Endothelial cell of umbilical vein (primary cell): ENCODE results near the gene RNF130. TPM values are rescaled to one million over a fixed set of nuclear protein-coding genes. Genes with fewer than 3 reads are reported as not detected.

Experiments
- BruUV-seq: library from RNA; stranded (reverse); fragments of 400-500 nt; replicated peaks from 2 replicates; lab custom pipeline; 2021; lab: Mats Ljungman, UMichigan
- CTCF ChIA-PET: fragments of 300-600, 350-600 bp; sonication (Branson Sonifier 250); formaldehyde crosslinking; loops from one replicate; lab custom pipeline; 2021; ENCODE audit warnings: antibody characterized with exemption, inconsistent platforms; lab: Charles Lee
- POLR2A ChIA-PET: fragments of 300-600, 350-600 bp; sonication (Branson Sonifier 250); formaldehyde crosslinking; loops from one replicate; lab custom pipeline; 2021; ENCODE audit warnings: antibody characterized with exemption, inconsistent platforms; lab: Charles Lee
- DNase-seq: peaks from one replicate; pipeline ENCODE4 v3.0.0-alpha.2; 2011; ENCODE audit warnings: low read depth, low spot score
- FAIRE-seq: peaks from 2 replicates; lab custom pipeline; 2011; peaks lifted over from hg19 to GRCh38; lab: Jason Lieb, UNC
- H2AFZ ChIP-seq: 2 replicates; pipeline ENCODE4 v1.6.0; 2012; ENCODE audit warnings: low read depth, low read length, control low read depth, inconsistent platforms
- H3K27ac ChIP-seq: 2 replicates; pipeline ENCODE4 v1.5.1; 2011; ENCODE audit warnings: low read depth, mild to moderate bottlenecking, control low read depth, low read length, moderate library complexity; ENCODE audit not compliant: insufficient read depth
- H3K27me3 ChIP-seq, 2 experiments: 2 replicates each; pipeline versions ENCODE4 v1.6.0 to v1.6.1; 2011; ENCODE audit warnings: low read length in 2 of 2, mixed read lengths in 1 of 2; ENCODE audit not compliant: control insufficient read depth in 2 of 2, insufficient read depth in 2 of 2
- H3K36me3 ChIP-seq, 2 experiments: 2 replicates in 1 of 2; 3 replicates in 1 of 2; pipeline ENCODE4 v1.5.1; 2011; ENCODE audit warnings: low read length in 2 of 2, mild to moderate bottlenecking in 1 of 2, moderate library complexity in 1 of 2; ENCODE audit not compliant: control insufficient read depth in 2 of 2, insufficient read depth in 2 of 2; ENCODE audit errors: extremely low read depth in 1 of 2
- H3K4me1 ChIP-seq: 3 replicates; pipeline ENCODE4 v1.5.1; 2011; ENCODE audit warnings: mild to moderate bottlenecking, low read length; ENCODE audit not compliant: control insufficient read depth, insufficient read depth; ENCODE audit errors: extremely low read depth
- H3K4me2 ChIP-seq: 2 replicates; pipeline ENCODE4 v1.6.1; 2011; ENCODE audit warnings: low read length, control low read depth, mixed read lengths; ENCODE audit not compliant: insufficient read depth
- H3K4me3 ChIP-seq, 3 experiments: fragments of 200-600 bp in 1 of 3; sonication (generic), shearing (Covaris generic) in 1 of 3; replicated peaks in 1 of 3; 2 replicates each; pipeline ENCODE4 v1.5.1; 2011 to 2016; ENCODE audit warnings: control low read depth in 3 of 3, low read length in 3 of 3, mild to moderate bottlenecking in 2 of 3, inconsistent platforms in 1 of 3, low read depth in 1 of 3, moderate library complexity in 1 of 3; ENCODE audit not compliant: insufficient read depth in 1 of 3
- H3K79me2 ChIP-seq: 2 replicates; pipeline ENCODE4 v1.6.0; 2012; ENCODE audit warnings: low read length, inconsistent platforms; ENCODE audit not compliant: control insufficient read depth, insufficient read depth
- H3K9ac ChIP-seq: replicated peaks from 2 replicates; pipeline ENCODE3; 2011; ENCODE audit warnings: low read length, control low read depth; ENCODE audit not compliant: insufficient read depth; ENCODE audit errors: extremely low read depth
- H3K9me1 ChIP-seq: replicated peaks from 3 replicates; pipeline ENCODE4 v1.6.0; 2011; ENCODE audit warnings: mild to moderate bottlenecking, low read length; ENCODE audit not compliant: control insufficient read depth, insufficient read depth; ENCODE audit errors: extremely low read depth
- H3K9me3 ChIP-seq: replicated peaks from 2 replicates; pipeline ENCODE4 v1.5.1; 2012; ENCODE audit warnings: low read length, inconsistent platforms; ENCODE audit not compliant: control insufficient read depth, insufficient read depth
- H4K20me1 ChIP-seq: replicated peaks from 2 replicates; pipeline ENCODE3; 2011; ENCODE audit warnings: mild to moderate bottlenecking, low read length; ENCODE audit not compliant: control insufficient read depth, insufficient read depth; ENCODE audit errors: extremely low read depth
- EZH2 ChIP-seq: IDR thresholded peaks from 2 replicates; pipeline ENCODE4 v1.6.1; 2012; ENCODE audit warnings: borderline replicate concordance, low read depth, mild to moderate bottlenecking, moderate library complexity, low read length, inconsistent platforms; ENCODE audit not compliant: severe bottlenecking
- GATA2 ChIP-seq: IDR thresholded peaks from 2 replicates; pipeline ENCODE4 v1.7.0; 2011; ENCODE audit warnings: low read depth, mild to moderate bottlenecking, moderate library complexity, mixed read lengths, low read length; ENCODE audit not compliant: insufficient read length, insufficient read depth
- JUN ChIP-seq: IDR thresholded peaks from 2 replicates; pipeline ENCODE4 v1.6.1; 2011; ENCODE audit warnings: borderline replicate concordance, low read depth; ENCODE audit not compliant: insufficient read length, insufficient read depth
- MYC ChIP-seq: IDR thresholded peaks from one replicate; pipeline ENCODE4 v1.6.1; 2011; ENCODE audit warnings: mild to moderate bottlenecking, low read depth, low read length
- POLR2A ChIP-seq: IDR thresholded peaks from 2 replicates; pipeline ENCODE4 v1.6.1; 2012; ENCODE audit warnings: low read depth, mild to moderate bottlenecking, control low read depth, low read length
- dilution Hi-C: fragments of 300-500 bp; cut with MboI; formaldehyde crosslinking; loops from one replicate; pipeline ENCODE4 v1.15.0; 2019; ENCODE audit warnings: low sequenced_read_pairs; ENCODE audit not compliant: extremely low pct_ligation_motif_present
- intact Hi-C: fragments of 100-400 bp; cut with micrococcal nuclease; formaldehyde crosslinking; loops from one replicate; pipeline ENCODE4 v1.10.0; 2022
- polyA plus RNA-seq, 4 experiments: library from polyadenylated mRNA; depleted of rRNA in 3 of 4; stranded (reverse) in 3 of 4; unstranded in 1 of 4; fragments of >200 nt; gene quantifications; 2 replicates each; pipeline versions ENCODE4 v1.2.1 to v1.2.3, GENCODE V29; 2011 to 2012; ENCODE audit warnings: missing spikeins in 1 of 4
- total RNA-seq: library from RNA; stranded (reverse); gene quantifications from 2 replicates; pipeline ENCODE4 v1.2.3, GENCODE V29; 2021
- TF ChIP-seq, protein P1 (sequence below), 2 donors: IDR thresholded peaks; 1 replicate in 1 of 2; 2 replicates in 1 of 2; pipeline ENCODE4 v1.5.1; 2011; ENCODE audit warnings: low read length in 2 of 2, mild to moderate bottlenecking in 2 of 2, moderate library complexity in 2 of 2, control low read depth in 1 of 2, inconsistent platforms in 1 of 2, low read depth in 1 of 2; ENCODE audit not compliant: insufficient read depth in 1 of 2; ENCODE audit errors: extremely low read depth in 1 of 2

RNF130 gene
- total and polyA plus RNA-seq, 2 donors (not counting 3 experiments of a cell fraction or from before 2014, with no cell fraction given), result 43.0 to 43.1 TPM

DNA sequence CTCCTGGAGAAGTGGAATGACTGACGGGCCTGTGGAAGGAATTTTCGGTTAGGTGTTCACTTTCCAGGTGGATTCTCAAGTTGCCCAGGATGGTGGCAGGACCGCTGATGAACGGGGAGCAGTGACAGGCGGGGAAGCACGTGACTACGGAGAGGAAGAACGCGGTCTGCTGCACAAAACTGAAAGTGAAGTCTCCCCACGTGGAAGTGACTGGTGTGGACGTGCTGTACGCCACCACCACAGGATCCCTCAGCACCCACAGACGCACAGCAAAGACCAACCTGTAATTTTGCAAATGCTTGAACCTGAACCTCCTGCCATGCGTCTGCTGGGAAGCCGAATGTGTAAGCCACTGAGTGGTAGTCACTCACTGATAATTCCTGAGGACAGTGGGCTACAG is 51.4 kb downstream of the RNF130 start:
- no peak for FAIRE-seq
- no peak overlapping the region for H3K4me2 ChIP-seq

More for the DNA sequence above, 51.4 kb downstream of the RNF130 start:
- dilution Hi-C loops, result no loop called here
- H3K4me3 ChIP-seq, result no peak overlapping the region
- no peaks in the 10 kb centered on the region for H3K27me3 ChIP-seq
- H3K27ac ChIP-seq, result no peak overlapping the region
- H3K36me3 ChIP-seq, result no peaks in the 10 kb centered on the region
- H3K79me2 ChIP-seq, result no peaks in the 10 kb centered on the region
- TF ChIP-seq MYC (no peak), POLR2A (no peak), JUN (no peak), EZH2 (no peak), GATA2 (no peak)
- TF ChIP-seq, protein P1, sequence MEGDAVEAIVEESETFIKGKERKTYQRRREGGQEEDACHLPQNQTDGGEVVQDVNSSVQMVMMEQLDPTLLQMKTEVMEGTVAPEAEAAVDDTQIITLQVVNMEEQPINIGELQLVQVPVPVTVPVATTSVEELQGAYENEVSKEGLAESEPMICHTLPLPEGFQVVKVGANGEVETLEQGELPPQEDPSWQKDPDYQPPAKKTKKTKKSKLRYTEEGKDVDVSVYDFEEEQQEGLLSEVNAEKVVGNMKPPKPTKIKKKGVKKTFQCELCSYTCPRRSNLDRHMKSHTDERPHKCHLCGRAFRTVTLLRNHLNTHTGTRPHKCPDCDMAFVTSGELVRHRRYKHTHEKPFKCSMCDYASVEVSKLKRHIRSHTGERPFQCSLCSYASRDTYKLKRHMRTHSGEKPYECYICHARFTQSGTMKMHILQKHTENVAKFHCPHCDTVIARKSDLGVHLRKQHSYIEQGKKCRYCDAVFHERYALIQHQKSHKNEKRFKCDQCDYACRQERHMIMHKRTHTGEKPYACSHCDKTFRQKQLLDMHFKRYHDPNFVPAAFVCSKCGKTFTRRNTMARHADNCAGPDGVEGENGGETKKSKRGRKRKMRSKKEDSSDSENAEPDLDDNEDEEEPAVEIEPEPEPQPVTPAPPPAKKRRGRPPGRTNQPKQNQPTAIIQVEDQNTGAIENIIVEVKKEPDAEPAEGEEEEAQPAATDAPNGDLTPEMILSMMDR (IDR thresholded peaks at IDR 0.05; ENCODE audit: extremely low read depth in 1 of 2, insufficient read depth in 1 of 2, low read depth in 1 of 2, low read length in 2 of 2), result no peak
- CTCF ChIA-PET, result no interaction called here
- no peaks in the 10 kb centered on the region for H3K9me3 ChIP-seq
- intact Hi-C loops, result no loop called here
- BruUV-seq, result no TSS peak
- no peaks in the 10 kb centered on the region for H3K9me1 ChIP-seq
- no peak overlapping the region for H2AFZ ChIP-seq
- no peaks in the 10 kb centered on the region for H4K20me1 ChIP-seq
- no peak for DNase-seq
- H3K4me1 ChIP-seq, result no peaks in the 10 kb centered on the region
- H3K9ac ChIP-seq, result no peak overlapping the region
- POLR2A ChIA-PET, result no interaction called here
